HG03521 (cell line): Measurements from ENCODE around the gene ROCK2.
A peak's percentile ranks its signal among the peaks of the same experiment; 100 is the strongest.
"Not testable (repeated sequence)": the region's sequence is repeated elsewhere in the genome, so short reads cannot be mapped to it uniquely, and the experiment has no call there.

ENCODE experiments used
- ATAC-seq: cut with Tn5 transposase; IDR thresholded peaks from one replicate; pipeline ENCODE4 v1.9.1; 2021; ENCODE audit warnings: mild to moderate bottlenecking, moderate library complexity; ENCODE audit not compliant: unreplicated experiment

Gene ROCK2

GRCh38 chr2:11187083-11187619 is 157.3 kb downstream of the ROCK2 start:
- ATAC-seq, result no peak

- ATAC-seq, result no peak
These were observed 158.3 kb downstream of the ROCK2 start for GRCh38 chr2:11186145-11186544.

DNA sequence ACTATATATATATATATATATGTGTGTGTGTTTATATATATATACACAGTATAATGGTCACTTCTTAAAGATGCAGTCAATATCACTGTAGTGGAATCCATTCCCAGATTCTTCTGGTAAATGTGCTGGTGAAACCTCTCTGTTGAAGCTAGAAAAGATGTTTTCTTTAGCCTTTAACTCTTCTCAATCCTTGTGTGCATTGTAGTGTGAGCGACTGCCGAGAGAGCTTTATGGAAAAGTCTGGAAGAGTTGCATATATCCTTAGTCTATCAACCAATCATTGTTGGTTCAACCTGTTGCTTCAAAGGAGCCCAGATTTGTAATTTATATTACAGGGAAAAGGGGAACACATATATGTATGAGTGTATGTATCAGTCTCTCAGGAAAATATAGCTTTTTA is 161.5 kb downstream of the ROCK2 start:
- no peak for ATAC-seq

DNA sequence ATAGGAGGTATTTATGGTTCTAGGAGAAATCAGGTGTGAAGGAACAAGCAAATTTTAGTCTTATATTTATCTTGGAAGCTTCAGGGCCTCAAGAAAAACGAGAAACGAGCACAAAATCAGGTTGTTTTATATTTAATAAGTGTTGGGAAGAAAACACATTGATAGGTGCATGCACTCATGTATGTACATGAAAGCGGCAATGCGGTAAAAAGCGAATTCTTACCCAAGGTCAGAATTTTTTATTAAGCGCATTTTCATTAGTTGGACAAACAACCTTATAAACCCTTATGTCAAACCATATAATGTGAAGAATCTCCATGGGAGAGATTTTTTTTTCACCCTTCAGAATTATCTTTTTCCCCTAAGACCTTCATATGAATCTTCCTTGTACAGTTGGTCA is 163.8 kb downstream of the ROCK2 start:
- ATAC-seq, result no peak

- no peak for ATAC-seq
These were observed 164.5 kb downstream of the ROCK2 start for GRCh38 chr2:11179899-11180298.

GRCh38 chr2:11179196-11179595 is 165.2 kb downstream of the ROCK2 start:
- ATAC-seq, result no peak

DNA sequence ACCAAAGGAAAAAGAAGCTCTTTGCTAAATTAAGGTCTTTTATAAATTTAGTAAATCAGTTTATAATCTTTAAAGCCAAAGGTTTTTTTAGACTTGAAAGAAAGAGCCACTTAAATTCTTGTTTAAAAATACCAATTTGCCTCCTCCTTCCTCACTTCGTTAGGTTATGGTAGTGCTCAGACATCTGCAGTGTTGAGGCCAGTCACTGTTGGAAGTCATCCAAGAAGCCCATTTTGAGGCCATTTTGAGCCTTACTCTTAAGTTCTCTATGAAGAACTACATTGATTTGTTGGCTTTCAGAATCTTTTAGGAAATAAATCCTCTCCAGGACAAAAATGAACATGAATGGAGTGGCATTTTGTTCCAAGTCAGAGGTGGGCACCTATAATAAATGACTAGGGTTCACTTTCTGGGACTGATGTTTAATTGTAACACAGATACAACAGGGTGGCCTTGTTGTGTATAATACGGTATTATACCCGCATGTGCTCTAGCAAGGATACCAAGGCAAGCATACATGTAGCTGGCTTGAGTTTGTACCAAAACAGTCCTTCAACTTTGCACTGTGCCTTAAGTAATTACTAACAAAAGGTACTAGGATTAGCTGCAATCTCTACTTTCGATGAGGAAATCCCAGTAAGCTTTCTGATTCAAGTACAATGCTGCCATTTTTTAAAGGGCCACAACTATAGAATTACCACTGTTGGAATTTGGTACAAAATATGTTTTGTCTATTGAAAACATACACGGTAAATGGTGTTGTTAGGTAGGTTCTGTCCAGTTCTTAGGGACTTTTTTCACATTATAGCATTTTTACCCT is 166.4 kb downstream of the ROCK2 start:
- no peak for ATAC-seq

- no peak for ATAC-seq
These were observed 169.1 kb downstream of the ROCK2 start for GRCh38 chr2:11175293-11175795.

- ATAC-seq, result no peak
These were observed 170.2 kb downstream of the ROCK2 start for GRCh38 chr2:11174222-11174621.

- no peak for ATAC-seq
These were observed 175.1 kb downstream of the ROCK2 start for GRCh38 chr2:11169333-11169732.

DNA sequence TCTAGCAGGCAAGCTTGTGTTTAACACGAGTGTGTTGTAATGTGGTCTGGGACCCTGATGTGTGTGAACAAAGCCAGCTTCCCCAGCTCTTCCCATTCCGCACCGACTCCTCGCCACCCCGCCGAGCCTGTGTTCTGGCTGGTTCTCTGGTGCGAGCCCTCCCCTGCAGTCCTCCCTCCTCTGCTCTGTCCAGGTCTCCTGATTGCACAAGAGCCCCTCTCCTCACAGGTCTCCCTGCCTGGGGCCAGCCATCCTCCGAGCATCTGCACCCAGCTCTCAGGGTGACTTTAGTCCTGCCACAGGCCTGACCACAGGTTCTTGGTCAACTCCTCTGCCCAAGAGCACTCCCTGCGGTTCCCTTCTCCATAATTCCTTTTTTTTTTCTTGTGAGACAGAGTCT is 175.9 kb downstream of the ROCK2 start:
- ATAC-seq, result no peak

DNA sequence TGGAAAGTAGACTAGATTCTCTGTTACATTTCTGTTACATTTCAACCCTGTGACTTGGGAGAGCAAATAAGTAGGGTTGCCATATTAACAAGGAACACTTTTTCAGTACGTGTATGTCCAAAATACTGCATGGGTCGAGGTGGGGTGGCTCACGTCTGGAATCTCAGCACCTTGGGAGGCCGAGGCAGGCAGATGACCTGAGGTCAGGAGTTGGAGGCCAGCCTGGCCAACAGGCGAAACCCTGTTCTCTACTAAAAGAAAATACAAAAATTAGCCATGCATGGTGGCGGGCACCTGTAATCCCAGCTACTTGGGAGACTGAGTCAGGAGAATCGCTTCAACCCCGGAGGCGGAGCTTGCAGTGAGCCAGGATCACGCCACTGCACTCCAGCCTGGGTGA is 178.0 kb downstream of the ROCK2 start:
- no peak for ATAC-seq

DNA sequence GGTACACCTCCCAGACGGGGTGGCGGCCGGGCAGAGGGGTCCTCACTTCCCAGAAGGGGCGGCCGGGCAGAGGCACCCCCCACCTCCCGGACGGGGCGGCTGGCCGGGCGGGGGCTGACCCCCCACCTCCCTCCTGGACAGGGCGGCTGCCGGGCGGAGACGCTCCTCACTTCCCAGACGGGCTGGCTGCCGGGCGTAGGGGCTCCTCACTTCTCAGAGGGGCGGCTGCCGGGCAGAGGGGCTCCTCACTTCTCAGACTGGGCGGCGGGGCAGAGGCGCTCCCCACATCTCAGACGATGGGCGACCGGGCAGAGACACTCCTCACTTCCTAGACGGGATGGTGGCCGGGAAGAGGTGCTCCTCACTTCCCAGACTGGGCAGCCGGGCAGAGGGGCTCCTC is 179.4 kb downstream of the ROCK2 start:
- ATAC-seq, result not testable (repeated sequence)

- no peak for ATAC-seq
These were observed 180.8 kb downstream of the ROCK2 start for GRCh38 chr2:11163439-11164317.

GRCh38 chr2:11161747-11162146 is 182.7 kb downstream of the ROCK2 start:
- no peak for ATAC-seq

DNA sequence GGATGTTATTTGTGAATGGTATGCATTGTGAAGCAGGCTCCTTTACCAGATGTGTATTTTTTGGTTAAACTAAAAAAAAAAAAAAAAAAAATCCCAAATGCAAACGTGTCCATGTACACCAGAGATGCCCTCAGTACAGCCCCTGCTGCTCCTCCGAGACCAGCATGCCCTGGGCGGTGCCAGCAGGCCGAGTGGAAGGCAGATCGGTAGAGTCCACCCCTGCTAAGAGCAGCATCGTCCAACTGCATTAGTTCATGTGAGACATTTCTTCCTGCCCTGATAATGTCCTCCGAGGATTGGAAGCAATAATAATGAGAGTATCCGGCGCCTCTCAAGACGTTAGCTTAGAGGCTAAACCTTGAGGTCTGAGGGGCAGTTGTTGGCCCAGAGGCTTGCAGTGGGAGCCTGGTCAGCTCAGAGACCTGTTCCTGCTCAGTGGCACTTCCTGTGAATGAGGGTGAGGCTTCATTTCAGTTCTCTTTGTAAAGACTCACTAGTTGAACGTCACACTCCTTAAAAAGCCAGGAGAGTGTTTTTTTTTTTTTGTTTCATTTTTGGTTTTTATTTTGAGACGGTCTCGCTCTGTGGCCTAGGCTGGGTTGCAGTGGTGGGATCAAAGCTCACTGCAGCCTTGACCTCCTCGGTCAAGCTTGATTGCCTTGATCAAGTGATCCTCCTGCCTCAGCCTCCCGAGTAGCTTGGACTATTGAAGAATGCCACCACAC is 183.5 kb downstream of the ROCK2 start:
- peak; percentile 46 for ATAC-seq

DNA sequence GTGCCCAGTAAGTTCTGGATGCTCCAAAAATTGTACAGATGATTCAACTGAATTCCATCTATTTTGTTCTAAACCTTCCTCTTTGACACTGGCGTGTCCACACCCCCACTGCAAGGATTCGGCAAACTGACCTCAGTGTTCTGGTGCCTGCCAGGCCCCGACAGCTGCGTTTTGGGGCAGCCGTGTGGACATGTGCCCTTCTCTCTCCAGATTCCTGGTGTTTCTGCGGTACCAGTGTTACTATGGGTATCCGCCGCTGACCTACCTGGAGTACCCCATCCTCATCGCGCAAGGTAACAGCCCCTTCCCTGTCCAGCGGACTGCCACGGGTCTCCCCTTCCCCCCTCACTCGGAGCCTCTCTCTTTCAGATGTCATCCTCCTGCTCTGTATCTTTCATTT is 184.2 kb downstream of the ROCK2 start:
- no peak for ATAC-seq

- ATAC-seq, result no peak
These were observed 184.8 kb downstream of the ROCK2 start for GRCh38 chr2:11159574-11160170.

DNA sequence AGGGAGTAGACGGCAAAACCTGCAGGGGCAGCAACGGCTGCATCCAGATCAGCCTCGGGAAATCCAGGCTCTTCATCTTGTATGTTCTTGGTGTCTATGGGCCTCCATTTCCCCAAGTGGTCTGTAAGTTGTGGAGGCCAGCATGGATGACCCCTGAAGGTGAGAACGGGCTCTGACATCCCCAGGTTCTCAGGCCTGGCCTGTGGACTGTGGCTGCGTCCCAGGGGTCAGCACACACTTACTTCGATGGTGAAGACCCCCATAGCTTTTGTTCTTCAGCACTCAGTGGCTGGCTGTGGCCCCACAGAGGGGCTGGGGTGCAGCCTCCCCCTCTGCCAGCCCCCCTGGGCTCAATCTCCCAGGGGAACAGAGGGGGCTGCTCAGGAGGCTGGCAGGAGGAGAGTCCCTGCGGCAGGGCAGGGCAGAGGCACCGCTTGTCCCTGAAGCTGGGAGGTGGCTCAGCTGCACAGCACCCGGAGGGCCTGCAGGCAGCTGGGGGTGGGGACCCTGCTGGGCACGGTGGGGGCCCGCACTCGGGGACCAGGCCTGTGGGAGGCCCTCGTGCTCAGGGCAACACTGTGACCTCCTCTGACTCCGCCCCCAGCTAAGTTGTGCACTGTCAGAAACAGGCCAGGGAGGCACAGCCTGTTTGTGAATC is 185.4 kb downstream of the ROCK2 start:
- ATAC-seq, result no peak

DNA sequence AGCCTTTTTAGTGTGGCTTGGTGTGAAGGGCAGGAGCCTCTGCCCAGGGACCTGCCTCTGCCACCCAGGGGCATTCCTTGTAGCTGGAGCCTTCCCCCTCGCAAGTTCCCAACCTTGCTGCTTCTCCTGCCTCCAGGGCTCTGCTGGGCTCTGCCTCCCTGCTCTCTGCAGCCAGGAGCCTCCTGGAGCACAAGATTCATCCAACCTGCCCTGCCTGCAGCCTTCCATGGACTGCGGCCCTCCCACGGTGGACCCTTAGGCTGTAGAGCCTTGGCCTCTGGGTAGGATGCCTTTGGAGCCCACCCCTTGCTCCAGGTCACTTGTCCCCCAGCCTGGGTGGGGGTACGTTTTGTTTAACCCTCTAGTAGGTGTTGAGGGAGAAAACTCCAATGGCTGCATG is 186.7 kb downstream of the ROCK2 start:
- ATAC-seq, result no peak
